HCT116 (cell line): ENCODE results near the gene SNUPN. TPM values are rescaled to one million over a fixed set of nuclear protein-coding genes. Genes with fewer than 3 reads are reported as not detected.
"Not testable (repeated sequence)": the region's sequence is repeated elsewhere in the genome, so short reads cannot be mapped to it uniquely, and the experiment has no call there.

Experiments
- ATAC-seq: fragments of 200-7000 bp; cut with Tn5 transposase; 2 replicates; pipeline ENCODE4 v1.9.1; 2020; ENCODE audit warnings: mild to moderate bottlenecking, moderate library complexity
- BruUV-seq: library from RNA; stranded (reverse); fragments of 400-500 nt; replicated peaks from 2 replicates; lab custom pipeline; 2021; lab: Mats Ljungman, UMichigan
- CTCF ChIA-PET: fragments of 300-600 bp; sonication (Branson Sonifier 250); formaldehyde crosslinking; loops from one replicate; lab custom pipeline; 2021; ENCODE audit warnings: antibody characterized with exemption; lab: Charles Lee
- POLR2A ChIA-PET: fragments of 300-600, 350-600 bp; sonication (Branson Sonifier 250); formaldehyde crosslinking; loops from one replicate; lab custom pipeline; 2021; ENCODE audit warnings: antibody characterized with exemption; lab: Charles Lee
- RAD21 ChIA-PET, 2 experiments: fragments of 300-600 bp; sonication (Branson Sonifier 250); formaldehyde crosslinking; loops; one replicate each; lab custom pipeline; 2023; ENCODE audit warnings: low total read pairs in 2 of 2; ENCODE audit not compliant: uncharacterized antibody in 2 of 2, unreplicated experiment in 2 of 2, low non-redundant PET in 1 of 2; lab: Charles Lee
- DNase-seq: peaks from one replicate; pipeline ENCODE4 v3.0.0-alpha.2; 2010; ENCODE audit warnings: low read depth, low spot score
- H2AFZ ChIP-seq: fragments of 200-600 bp; shearing (Covaris generic), sonication (generic); 2 replicates; pipeline ENCODE4 v1.6.1; 2017; ENCODE audit warnings: low read depth, mixed run types, mixed read lengths, antibody characterized with exemption, low read length; ENCODE audit not compliant: poor library complexity, severe bottlenecking
- H3K27ac ChIP-seq: 2 replicates; pipeline ENCODE4 v1.5.1; 2012; ENCODE audit warnings: low read depth, low read length
- H3K27me3 ChIP-seq: fragments of 200-600 bp; sonication (generic); 2 replicates; pipeline ENCODE4 v1.6.1; 2016; ENCODE audit warnings: mixed run types, low read length, mixed read lengths; ENCODE audit not compliant: insufficient read depth
- H3K36me3 ChIP-seq, 2 experiments: fragments of 200-500 bp in 1 of 2; fragments of 200-600 bp in 1 of 2; sonication (Bioruptor generic) in 1 of 2; sonication (generic) in 1 of 2; 2 replicates each; pipeline versions ENCODE4 v1.5.1 to v1.6.1; 2014 to 2016; ENCODE audit warnings: low read length in 2 of 2, inconsistent platforms in 1 of 2, mixed read lengths in 1 of 2, mixed run types in 1 of 2; ENCODE audit not compliant: insufficient read depth in 2 of 2, control insufficient read depth in 1 of 2
- H3K4me1 ChIP-seq, 2 experiments: fragments of 200-600 bp in 1 of 2; sonication (generic) in 1 of 2; 2 replicates each; pipeline versions ENCODE4 v1.5.1 to v1.6.1; 2012 to 2017; ENCODE audit warnings: low read length in 2 of 2, inconsistent platforms in 1 of 2, mild to moderate bottlenecking in 1 of 2, mixed read lengths in 1 of 2, mixed run types in 1 of 2, moderate library complexity in 1 of 2; ENCODE audit not compliant: insufficient read depth in 2 of 2, control insufficient read depth in 1 of 2
- H3K4me2 ChIP-seq: fragments of 200-600 bp; sonication (generic); 2 replicates; pipeline ENCODE4 v1.6.1; 2017; ENCODE audit warnings: mixed run types, low read length, mixed read lengths
- H3K4me3 ChIP-seq, 2 experiments: fragments of 200-600 bp in 1 of 2; sonication (generic) in 1 of 2; replicated peaks in 1 of 2; 2 replicates each; pipeline ENCODE4 v1.5.1; 2011 to 2016; ENCODE audit warnings: low read length in 2 of 2, control low read depth in 1 of 2, low read depth in 1 of 2, mild to moderate bottlenecking in 1 of 2, mixed read lengths in 1 of 2, mixed run types in 1 of 2
- H3K79me2 ChIP-seq: fragments of 200-600 bp; sonication (generic); 2 replicates; pipeline ENCODE4 v1.6.1; 2017; ENCODE audit warnings: mild to moderate bottlenecking, mixed run types, low read length, moderate library complexity, mixed read lengths; ENCODE audit not compliant: insufficient read depth
- H3K9ac ChIP-seq: fragments of 200-600 bp; sonication (generic); 2 replicates; pipeline ENCODE4 v1.6.1; 2016; ENCODE audit warnings: low read length, mixed read lengths
- H3K9me2 ChIP-seq: fragments of 200-600 bp; sonication (generic), shearing (Covaris generic); 2 replicates; pipeline ENCODE4 v1.6.1; 2017; ENCODE audit warnings: mixed run types, mild to moderate bottlenecking, moderate library complexity; ENCODE audit not compliant: insufficient read depth
- H3K9me3 ChIP-seq, 2 experiments: fragments of 200-500 bp in 1 of 2; fragments of 200-600 bp in 1 of 2; sonication (Bioruptor generic) in 1 of 2; sonication (generic) in 1 of 2; 2 replicates each; pipeline ENCODE4 v1.6.1; 2014 to 2017; ENCODE audit warnings: low read length in 2 of 2, mixed read lengths in 2 of 2, inconsistent platforms in 1 of 2, low read depth in 1 of 2, mild to moderate bottlenecking in 1 of 2, mixed run types in 1 of 2, moderate library complexity in 1 of 2; ENCODE audit not compliant: control insufficient read depth in 1 of 2, insufficient read depth in 1 of 2
- H4K20me1 ChIP-seq: fragments of 200-600 bp; sonication (generic), shearing (Covaris generic); 2 replicates; pipeline ENCODE4 v1.6.1; 2017; ENCODE audit warnings: mixed run types, mild to moderate bottlenecking, moderate library complexity; ENCODE audit not compliant: insufficient read depth
- CBX3 ChIP-seq: IDR thresholded peaks from 2 replicates; pipeline ENCODE4 v1.6.1; 2012; ENCODE audit warnings: low read depth
- ELF1 ChIP-seq: IDR thresholded peaks from 2 replicates; pipeline ENCODE4 v1.6.1; 2012; ENCODE audit warnings: low read depth, borderline replicate concordance
- EZH2 ChIP-seq: fragments of 200-600 bp; sonication (generic); IDR thresholded peaks from 2 replicates; pipeline ENCODE4 v1.6.1; 2017; ENCODE audit warnings: antibody characterized with exemption, mixed run types
- JUND ChIP-seq: IDR thresholded peaks from 2 replicates; pipeline ENCODE4 v1.6.1; 2012
- POLR2AphosphoS5 ChIP-seq: IDR thresholded peaks from 2 replicates; pipeline ENCODE4 v1.6.1; 2011; ENCODE audit warnings: mild to moderate bottlenecking, low read depth, low read length, moderate library complexity
- RAD21 ChIP-seq: IDR thresholded peaks from 2 replicates; pipeline ENCODE4 v1.6.1; 2012; ENCODE audit warnings: low read depth, mild to moderate bottlenecking
- SP1 ChIP-seq: IDR thresholded peaks from 2 replicates; pipeline ENCODE4 v1.6.1; 2012; ENCODE audit warnings: low read depth
- YY1 ChIP-seq: IDR thresholded peaks from 2 replicates; pipeline ENCODE4 v1.6.1; 2011; ENCODE audit warnings: low read length, low read depth, moderate library complexity, mild to moderate bottlenecking; ENCODE audit not compliant: insufficient replicate concordance; ENCODE audit errors: extremely low read depth
- ZFX ChIP-seq: fragments of 450-650 bp; IDR thresholded peaks from 2 replicates; pipeline ENCODE4 v1.6.1; 2017
- intact Hi-C: fragments of 100-400 bp; cut with micrococcal nuclease; formaldehyde crosslinking; loops from 2 replicates; pipeline ENCODE4 v1.10.0; 2022
- total RNA-seq: library from RNA; stranded (reverse); gene quantifications from one replicate; pipeline ENCODE4 v1.2.1, GENCODE V29; 2021; ENCODE audit not compliant: unreplicated experiment
- TF ChIP-seq, protein P1 (sequence below): IDR thresholded peaks from 2 replicates; pipeline ENCODE4 v1.6.1; 2012
- TF ChIP-seq, protein P2 (sequence below), 3 experiments: fragments of 200-600 bp in 1 of 3; sonication (generic) in 1 of 3; IDR thresholded peaks in 2 of 3; conservative IDR thresholded peaks in 1 of 3; 2 replicates each; pipeline ENCODE4 v1.5.1; 2012 to 2017; ENCODE audit warnings: low read depth in 2 of 3, low read length in 2 of 3, antibody characterized with exemption in 1 of 3, borderline replicate concordance in 1 of 3, control low read depth in 1 of 3, mild to moderate bottlenecking in 1 of 3, mixed read lengths in 1 of 3, mixed run types in 1 of 3, moderate library complexity in 1 of 3; ENCODE audit not compliant: insufficient read depth in 1 of 3

The SNUPN gene
- total RNA-seq, 1 experiment from 2014 or later: 29.8 TPM

DNA sequence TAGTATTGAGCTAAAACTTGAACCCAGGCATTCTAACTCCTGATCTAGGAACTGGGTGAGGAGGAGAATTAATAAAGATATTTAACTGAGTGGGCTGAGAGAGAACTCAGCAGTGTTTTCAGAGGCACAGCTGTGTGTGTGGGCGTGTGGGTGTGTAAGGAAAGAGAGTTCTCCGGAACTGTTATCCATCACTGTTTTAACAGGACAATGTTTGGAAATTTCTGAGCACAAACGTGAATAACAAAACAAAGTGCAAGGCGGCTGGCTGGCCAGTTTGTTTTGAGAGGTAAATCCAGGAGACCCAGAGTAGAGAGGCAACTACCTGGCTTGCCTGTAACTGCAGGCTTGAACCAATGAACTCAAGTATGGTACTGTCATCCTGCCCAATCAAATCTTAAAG is 41.4 kb downstream of the SNUPN start (continued):
- TF ChIP-seq SP1: no peak
- TF ChIP-seq, all 23 proteins: peak for 0

DNA sequence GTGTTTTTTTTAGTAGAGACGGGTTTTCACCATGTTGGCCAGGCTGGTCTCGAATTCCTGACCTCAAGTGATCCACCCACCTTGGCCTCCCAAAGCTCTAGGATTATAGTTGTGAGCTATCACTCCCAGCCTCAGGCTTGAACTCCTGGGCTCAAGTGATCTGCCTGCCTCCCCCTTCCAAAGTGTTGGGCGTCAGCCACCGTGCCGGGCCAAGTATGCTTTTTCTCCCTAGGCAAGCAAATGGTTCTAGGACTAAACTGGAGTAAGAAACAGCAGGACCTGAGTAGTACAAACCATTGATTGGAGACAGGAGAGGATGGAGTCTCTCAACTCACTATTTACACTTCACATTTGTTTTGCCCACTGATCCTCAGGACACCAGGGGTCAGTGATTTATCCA is 41.8 kb downstream of the SNUPN start:
- no peak overlapping the region for H3K4me2 ChIP-seq
- ChIA-PET RAD21 (no interaction called here), POLR2A (interaction anchor here (0.7 kb wide), 1 partner anchor 499 kb away, joined by 3 read pairs; no protein-coding TSS in a partner anchor), CTCF (interaction anchor here (1.5 kb wide), 1 partner anchor 75 kb away, joined by 3 read pairs; no protein-coding TSS in a partner anchor)
- no peak overlapping the region for H2AFZ ChIP-seq
- no peaks in the 10 kb centered on the region for H3K27me3 ChIP-seq
- intact Hi-C loops: no loop called here
- H4K20me1 ChIP-seq: no peaks in the 10 kb centered on the region
- no peak overlapping the region for H3K9ac ChIP-seq
- TF ChIP-seq ELF1 (no peak), POLR2AphosphoS5 (no peak), RAD21 (no peak), EZH2 (no peak), JUND (no peak), ZFX (no peak), YY1 (no peak), CBX3 (no peak)
- TF ChIP-seq, protein P1, sequence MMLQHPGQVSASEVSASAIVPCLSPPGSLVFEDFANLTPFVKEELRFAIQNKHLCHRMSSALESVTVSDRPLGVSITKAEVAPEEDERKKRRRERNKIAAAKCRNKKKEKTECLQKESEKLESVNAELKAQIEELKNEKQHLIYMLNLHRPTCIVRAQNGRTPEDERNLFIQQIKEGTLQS: no peak
- TF ChIP-seq, protein P2, sequence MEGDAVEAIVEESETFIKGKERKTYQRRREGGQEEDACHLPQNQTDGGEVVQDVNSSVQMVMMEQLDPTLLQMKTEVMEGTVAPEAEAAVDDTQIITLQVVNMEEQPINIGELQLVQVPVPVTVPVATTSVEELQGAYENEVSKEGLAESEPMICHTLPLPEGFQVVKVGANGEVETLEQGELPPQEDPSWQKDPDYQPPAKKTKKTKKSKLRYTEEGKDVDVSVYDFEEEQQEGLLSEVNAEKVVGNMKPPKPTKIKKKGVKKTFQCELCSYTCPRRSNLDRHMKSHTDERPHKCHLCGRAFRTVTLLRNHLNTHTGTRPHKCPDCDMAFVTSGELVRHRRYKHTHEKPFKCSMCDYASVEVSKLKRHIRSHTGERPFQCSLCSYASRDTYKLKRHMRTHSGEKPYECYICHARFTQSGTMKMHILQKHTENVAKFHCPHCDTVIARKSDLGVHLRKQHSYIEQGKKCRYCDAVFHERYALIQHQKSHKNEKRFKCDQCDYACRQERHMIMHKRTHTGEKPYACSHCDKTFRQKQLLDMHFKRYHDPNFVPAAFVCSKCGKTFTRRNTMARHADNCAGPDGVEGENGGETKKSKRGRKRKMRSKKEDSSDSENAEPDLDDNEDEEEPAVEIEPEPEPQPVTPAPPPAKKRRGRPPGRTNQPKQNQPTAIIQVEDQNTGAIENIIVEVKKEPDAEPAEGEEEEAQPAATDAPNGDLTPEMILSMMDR (IDR thresholded peaks at IDR 0.05 in 2 of 3, conservative IDR thresholded peaks at IDR 0.05 in 1 of 3; ENCODE audit: borderline replicate concordance in 1 of 3, insufficient read depth in 1 of 3, low read depth in 2 of 3, low read length in 2 of 3): no peak
- no peaks in the 10 kb centered on the region for H3K36me3 ChIP-seq
- no peak overlapping the region for H3K27ac ChIP-seq
- H3K79me2 ChIP-seq: no peaks in the 10 kb centered on the region
- BruUV-seq: no TSS peak
- H3K9me3 ChIP-seq: no peaks in the 10 kb centered on the region
- H3K4me1 ChIP-seq: peaks cover 5 to 7% of the 10 kb centered on the region in 2 experiments
- H3K9me2 ChIP-seq: no peaks in the 10 kb centered on the region
- DNase-seq (no peak), ATAC-seq (no peak)
- H3K4me3 ChIP-seq: no peak overlapping the region

DNA sequence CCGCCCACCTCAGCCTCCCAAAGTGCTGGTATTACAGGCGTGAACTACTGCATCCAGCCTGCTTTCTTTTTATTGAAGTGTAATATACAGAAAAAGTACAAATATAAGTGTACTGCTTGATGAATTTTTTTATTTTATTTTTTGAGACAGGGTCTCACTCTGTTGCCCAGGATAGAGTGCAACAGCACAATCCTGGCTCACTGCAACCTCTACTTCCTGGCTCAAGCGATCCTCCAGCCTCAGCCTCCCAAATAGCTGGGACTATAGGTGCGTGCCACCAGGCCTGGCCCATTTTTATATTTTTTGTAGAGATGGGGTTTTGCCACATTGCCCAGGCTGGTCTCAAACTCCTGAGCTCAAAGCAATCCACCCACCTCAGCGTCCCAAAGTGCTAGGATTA is 42.6 kb downstream of the SNUPN start:
- intact Hi-C loops, H3K27ac ChIP-seq, RAD21 ChIA-PET, H3K4me3 ChIP-seq, H3K4me2 ChIP-seq, H3K9me2 ChIP-seq, H3K27me3 ChIP-seq, H3K9me3 ChIP-seq, H2AFZ ChIP-seq, H3K4me1 ChIP-seq, H4K20me1 ChIP-seq, BruUV-seq, H3K36me3 ChIP-seq, ATAC-seq, H3K79me2 ChIP-seq, DNase-seq, POLR2A ChIA-PET, H3K9ac ChIP-seq: not testable (repeated sequence)
- CTCF ChIA-PET: interaction anchor here (1.5 kb wide), 1 partner anchor 74 kb away, joined by 3 read pairs; no protein-coding TSS in a partner anchor
